Stimulated activated CD4-positive, alpha-beta T cell treated with anti-CD3 and anti-CD28 coated beads, Interleukin-12 subunit alpha, Interleukin-12 subunit beta, amount 100 ng/mL, for 4 hours (primary cell): ENCODE measurements around the gene MRPL18.
"Not testable (repeated sequence)": the region's sequence is repeated elsewhere in the genome, so short reads cannot be mapped to it uniquely, and the experiment has no call there.

Experiments
- DNase-seq: peaks from one replicate; pipeline ENCODE4 v3.0.0-alpha.2; 2020

Gene MRPL18

GRCh38 chr6:159790149-159790955, at the start of gene MRPL18:
MRPL18 (plus strand) TSS chr6:159790467; CDS start chr6:159790588, 121 bp downstream.
- DNase-seq: peak; percentile 83

DNA sequence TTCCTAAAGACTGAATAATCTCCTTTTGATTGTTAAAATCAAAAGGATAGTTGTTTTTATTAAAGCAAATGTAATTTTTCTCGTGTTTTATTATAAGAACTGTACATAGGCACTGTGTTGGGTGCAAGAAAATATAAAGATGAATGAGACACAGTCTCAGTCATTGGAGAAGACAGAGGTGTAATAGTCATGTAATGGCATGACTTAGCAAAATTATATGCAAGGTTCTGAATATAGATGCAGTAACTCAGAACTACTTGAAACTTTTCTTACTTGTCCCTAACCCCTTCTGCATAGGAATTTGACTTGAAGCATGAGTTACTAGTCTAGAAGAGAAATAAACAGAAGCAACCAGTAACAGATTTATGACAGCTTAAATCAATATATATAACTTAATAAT, 48.1 kb upstream of the MRPL18 start:
- no peak for DNase-seq

GRCh38 chr6:159745081-159745480, 45.2 kb upstream of the MRPL18 start:
- no peak for DNase-seq

- no peak for DNase-seq
Measured at GRCh38 chr6:159746759-159747158, 43.5 kb upstream of the MRPL18 start.

DNA sequence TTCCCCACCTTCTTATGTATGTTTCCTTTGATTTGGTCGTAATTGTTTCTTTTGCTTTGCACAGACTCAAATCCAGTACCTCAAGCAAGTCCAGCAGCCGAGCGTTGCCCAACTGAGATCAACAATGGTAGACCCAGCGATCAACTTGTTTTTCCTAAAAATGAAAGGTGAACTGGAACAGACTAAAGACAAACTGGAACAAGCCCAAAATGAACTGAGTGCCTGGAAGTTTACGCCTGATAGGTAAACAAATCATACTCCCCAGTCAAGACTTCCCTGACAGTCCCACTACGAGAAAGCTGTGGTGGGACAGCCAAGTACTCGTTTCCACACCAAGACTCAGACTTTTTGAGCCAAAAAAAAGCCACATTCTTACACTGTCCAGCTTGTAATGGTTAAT, 42.1 kb upstream of the MRPL18 start:
- DNase-seq: not testable (repeated sequence)

GRCh38 chr6:159751448-159751847, 38.8 kb upstream of the MRPL18 start:
- no peak for DNase-seq

- DNase-seq: no peak
Measured at GRCh38 chr6:159753081-159753872, 37.0 kb upstream of the MRPL18 start.

DNA sequence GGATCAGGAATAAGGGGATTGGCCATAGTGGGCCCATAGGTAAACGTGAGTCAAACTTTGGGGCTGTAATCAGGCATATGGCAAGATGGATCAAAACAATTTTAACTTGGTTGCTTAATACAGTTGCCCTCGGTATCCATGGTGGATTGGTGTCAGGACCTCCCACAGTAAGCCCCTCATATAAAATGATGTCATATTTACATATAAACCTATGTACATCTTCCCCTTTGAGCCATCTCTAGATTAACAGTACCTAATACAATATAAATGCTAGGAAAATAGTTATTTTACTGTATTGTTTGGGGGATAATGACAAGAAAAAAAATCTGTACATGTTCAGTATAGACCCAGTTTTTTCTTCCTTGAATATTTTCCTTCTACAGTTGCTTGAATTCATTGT, 35.9 kb upstream of the MRPL18 start:
- DNase-seq: no peak

DNA sequence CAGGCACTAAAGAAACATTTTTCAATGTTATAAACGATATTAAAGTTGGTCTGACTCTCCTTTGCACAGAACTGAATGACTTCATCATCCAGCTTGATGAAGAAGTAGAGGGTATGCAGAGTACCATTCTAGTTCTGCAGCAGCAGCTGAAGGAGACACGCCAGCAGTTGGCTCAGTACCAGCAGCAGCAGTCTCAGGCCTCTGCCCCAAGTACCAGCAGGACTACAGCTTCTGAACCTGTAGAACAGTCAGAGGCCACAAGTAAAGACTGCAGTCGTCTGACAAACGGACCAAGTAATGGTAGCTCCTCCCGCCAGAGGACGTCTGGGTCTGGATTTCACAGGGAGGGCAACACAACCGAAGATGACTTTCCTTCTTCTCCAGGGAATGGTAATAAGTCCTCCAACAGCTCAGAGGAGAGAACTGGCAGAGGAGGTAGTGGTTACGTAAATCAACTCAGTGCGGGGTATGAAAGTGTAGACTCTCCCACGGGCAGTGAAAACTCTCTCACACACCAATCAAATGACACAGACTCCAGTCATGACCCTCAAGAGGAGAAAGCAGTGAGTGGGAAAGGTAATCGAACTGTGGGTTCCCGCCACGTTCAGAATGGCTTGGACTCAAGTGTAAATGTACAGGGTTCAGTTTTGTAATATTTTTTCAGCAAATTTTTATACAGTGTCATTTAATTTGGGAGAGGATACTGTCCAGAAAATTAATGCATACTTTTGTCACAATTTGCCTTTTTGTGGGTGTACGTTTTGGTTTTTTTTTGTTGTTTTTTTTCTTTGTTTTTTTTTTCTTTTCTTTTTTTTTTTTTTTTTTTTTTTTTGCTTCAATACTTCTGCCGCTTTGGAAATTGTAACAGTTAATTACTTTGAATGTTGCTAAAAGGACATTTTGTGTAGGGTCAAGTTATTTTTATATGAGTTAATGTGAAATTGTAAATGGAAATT, 35.0 kb upstream of the MRPL18 start:
- DNase-seq: no peak

DNA sequence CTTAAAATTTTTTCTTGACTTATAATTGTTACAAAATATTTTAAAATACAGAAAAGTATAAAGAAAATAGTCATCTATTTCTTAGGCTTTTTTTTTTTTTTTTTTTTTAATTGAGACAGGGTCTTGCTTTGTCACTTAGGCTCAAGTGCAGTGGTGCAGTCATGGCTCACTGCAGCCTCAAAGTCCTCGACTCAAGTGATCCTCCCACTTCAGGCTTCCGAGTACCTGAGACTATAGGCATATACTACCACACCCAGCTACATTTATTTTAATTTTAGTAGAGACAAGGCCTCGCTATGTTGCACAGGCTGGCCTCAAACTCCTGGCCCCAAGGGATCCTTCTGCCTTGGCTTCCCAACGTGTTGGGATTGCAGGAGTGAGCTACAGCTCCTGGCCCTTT, 33.8 kb upstream of the MRPL18 start:
- no peak for DNase-seq

- DNase-seq: no peak
Measured at GRCh38 chr6:159758031-159759001, 32.0 kb upstream of the MRPL18 start.

DNA sequence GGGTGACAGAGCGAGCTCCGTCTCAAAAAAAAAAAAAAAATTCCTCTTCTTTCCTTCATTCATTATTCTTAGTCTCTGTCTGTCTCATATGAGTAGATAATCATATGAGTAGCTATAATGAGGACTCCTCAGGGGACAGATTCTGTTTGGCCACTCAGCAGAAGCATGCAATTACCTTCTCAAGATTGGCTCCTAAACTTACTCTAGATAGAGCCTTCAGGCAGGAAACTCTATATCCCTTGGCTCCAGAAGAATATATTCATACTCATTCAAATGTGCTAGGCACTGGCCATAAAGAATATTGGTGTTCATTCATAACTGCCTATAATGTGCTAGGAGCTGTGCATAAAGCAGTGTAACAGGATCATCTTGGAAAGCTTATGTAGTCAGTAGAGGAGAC, 30.6 kb upstream of the MRPL18 start:
- DNase-seq: no peak

DNA sequence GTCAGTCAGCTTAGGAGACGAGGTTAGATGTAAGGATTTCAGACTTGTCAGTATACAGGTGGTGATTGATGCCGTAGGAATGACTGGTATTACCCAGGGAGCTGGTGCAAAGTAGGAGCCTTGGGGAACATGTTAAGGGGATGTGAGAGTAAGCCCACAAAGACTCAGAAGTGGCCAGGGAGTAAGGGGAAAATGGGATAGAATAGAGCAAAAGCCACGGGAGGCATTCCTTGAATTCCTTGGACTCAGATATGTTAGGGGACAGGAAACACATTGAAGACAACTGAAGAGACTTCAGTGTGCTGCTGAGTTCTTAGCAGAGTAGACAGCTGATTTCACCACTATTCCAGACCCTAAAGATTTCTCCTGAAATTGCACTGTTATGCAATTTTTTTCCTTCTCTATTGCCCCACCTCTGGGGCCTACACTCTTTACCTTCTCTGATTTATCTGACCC, 29.6 kb upstream of the MRPL18 start:
- DNase-seq: no peak

GRCh38 chr6:159761129-159761872, 29.0 kb upstream of the MRPL18 start:
- no peak for DNase-seq

DNA sequence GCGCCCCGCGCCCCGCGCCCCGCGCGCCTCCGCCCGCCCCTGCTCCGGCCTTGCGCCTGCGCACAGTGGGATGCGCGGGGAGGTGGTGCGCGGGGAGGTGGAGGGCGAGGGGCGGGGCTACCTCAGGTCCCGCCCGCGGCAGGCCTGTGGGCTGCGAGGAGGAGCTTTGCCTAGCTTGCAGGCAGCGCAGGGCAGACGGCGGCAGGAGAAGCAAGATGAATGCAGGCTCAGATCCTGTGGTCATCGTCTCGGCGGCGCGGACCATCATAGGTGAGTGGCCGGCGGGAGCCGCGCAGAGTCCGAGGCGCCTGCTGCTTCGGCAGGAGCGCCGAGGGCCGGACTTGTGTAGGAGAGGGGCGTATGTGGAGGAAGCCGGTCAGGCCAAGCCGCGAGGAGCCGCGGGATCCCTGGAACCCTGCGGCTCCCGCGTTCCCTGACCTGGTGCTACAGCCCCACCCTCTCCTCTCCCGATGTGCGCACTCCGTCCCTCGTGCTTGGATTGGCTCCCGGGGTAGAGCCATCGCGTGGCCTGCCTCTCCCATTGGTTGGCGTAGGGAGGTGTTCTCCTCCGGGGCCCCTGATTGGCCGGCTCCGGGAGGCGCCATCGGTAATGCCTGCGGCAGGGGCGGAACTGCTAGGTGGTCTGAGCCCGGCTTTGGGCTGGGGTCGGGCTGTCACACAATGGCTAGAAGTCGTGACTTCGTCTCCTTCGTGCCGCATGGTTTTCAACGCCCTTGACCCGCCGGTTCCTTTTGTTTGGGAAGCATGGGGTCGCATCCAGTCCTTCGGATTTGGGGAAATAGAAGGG, 28.2 kb upstream of the MRPL18 start, which contains the start of gene ACAT2:
TSS of gene ACAT2 (plus strand) at position 173 of the 808 bp plus-strand sequence. CDS start at position 216, 43 bp downstream.
- peak; percentile 88 for DNase-seq

GRCh38 chr6:159762681-159763293, 27.5 kb upstream of the MRPL18 start:
- no peak for DNase-seq

DNA sequence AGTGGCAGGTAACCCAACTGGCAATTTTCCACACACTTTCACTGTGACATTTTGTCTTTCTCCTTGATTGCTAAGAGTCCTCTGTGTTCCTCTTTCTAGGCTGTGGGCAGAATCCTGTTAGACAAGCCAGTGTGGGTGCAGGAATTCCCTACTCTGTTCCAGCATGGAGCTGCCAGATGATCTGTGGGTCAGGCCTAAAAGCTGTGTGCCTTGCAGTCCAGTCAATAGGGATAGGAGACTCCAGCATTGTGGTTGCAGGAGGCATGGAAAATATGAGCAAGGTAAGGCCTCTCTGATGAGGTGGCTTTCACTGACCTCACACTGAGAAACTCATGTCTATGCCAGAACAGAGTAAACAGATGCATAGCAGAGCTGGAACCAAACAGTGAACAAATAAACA, 23.4 kb upstream of the MRPL18 start:
- no peak for DNase-seq

DNA sequence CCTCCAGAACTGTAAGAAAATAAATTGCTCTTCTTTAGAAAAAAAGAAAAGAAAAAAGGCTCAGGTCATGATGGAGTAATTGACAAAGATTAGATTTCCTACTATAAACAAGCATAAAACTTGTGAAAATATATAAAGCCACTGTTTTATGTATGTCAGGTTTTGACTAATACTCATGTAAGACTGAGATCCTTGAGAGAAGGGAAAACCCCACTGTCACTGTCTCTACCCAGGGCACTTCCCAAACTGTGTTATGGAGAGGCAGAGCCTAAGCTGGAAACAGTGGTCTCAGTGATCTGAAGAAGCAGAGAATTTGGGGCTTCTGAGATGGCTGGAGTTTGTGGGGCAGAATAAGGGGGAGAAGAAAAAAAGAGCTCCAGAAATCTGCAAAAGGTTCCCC, 20.8 kb upstream of the MRPL18 start:
- no peak for DNase-seq

GRCh38 chr6:159772196-159772595, 18.1 kb upstream of the MRPL18 start:
- DNase-seq: no peak
